HepG2 (cell line): ENCODE measurements around the gene PDZD7. TPM values are rescaled to one million over a fixed set of nuclear protein-coding genes. Genes with fewer than 3 reads are reported as not detected.

Experiments used
- AGO1 ChIP-seq: fragments of 200-400 bp; formaldehyde crosslinking; IDR thresholded peaks from 2 replicates; pipeline ENCODE4 v1.6.1; 2017; ENCODE audit warnings: mild to moderate bottlenecking, low read depth, low read length, moderate library complexity; ENCODE audit not compliant: poor library complexity, severe bottlenecking
- BRCA1 ChIP-seq: sonication (generic); formaldehyde crosslinking; IDR thresholded peaks from 2 replicates; pipeline ENCODE4 v1.4.0; 2020; ENCODE audit warnings: missing genetic modification reagents
- DR1 ChIP-seq: sonication (generic); formaldehyde crosslinking; IDR thresholded peaks from 2 replicates; pipeline ENCODE4 v1.8.0; 2021; ENCODE audit warnings: mild to moderate bottlenecking, missing genetic modification reagents, inconsistent platforms
- ETV5 ChIP-seq: IDR thresholded peaks from 2 replicates; pipeline ENCODE4 v1.6.1; 2018; ENCODE audit warnings: missing biosample characterization, missing genetic modification reagents, inconsistent platforms, borderline replicate concordance
- KLF13 ChIP-seq: sonication (generic); formaldehyde crosslinking; IDR thresholded peaks from 2 replicates; pipeline ENCODE4 v1.4.0; 2020; ENCODE audit warnings: mild to moderate bottlenecking, missing genetic modification reagents
- NFYC ChIP-seq: IDR thresholded peaks from 2 replicates; pipeline ENCODE4 v1.6.1; 2016; ENCODE audit warnings: missing genetic modification reagents, missing compliant biosample characterization
- SMYD3 ChIP-seq: sonication (generic); formaldehyde crosslinking; IDR thresholded peaks from 2 replicates; pipeline ENCODE4 v1.8.1; 2023; ENCODE audit warnings: mild to moderate bottlenecking, missing genetic modification reagents
- SRSF9 ChIP-seq: fragments of 200-400 bp; formaldehyde crosslinking; IDR thresholded peaks from 2 replicates; pipeline ENCODE4 v1.6.1; 2018; ENCODE audit warnings: borderline replicate concordance, mild to moderate bottlenecking, low read depth, low read length; ENCODE audit not compliant: insufficient read depth, poor library complexity, severe bottlenecking
- ZNF383 ChIP-seq: sonication (generic); formaldehyde crosslinking; IDR thresholded peaks from 2 replicates; pipeline ENCODE4 v1.4.0; 2020; ENCODE audit warnings: missing genetic modification reagents, mild to moderate bottlenecking, borderline replicate concordance
- ZNF432 ChIP-seq: sonication (generic); formaldehyde crosslinking; IDR thresholded peaks from 2 replicates; pipeline ENCODE4 v1.5.0; 2020; ENCODE audit warnings: missing genetic modification reagents, mild to moderate bottlenecking, borderline replicate concordance
- ZNF563 ChIP-seq: sonication (generic); formaldehyde crosslinking; IDR thresholded peaks from 2 replicates; pipeline ENCODE4 v1.8.0; 2022; ENCODE audit warnings: mild to moderate bottlenecking, moderate library complexity, missing genetic modification reagents
- ZNF589 ChIP-seq: sonication (generic); formaldehyde crosslinking; conservative IDR thresholded peaks from 2 replicates; pipeline ENCODE4 v1.8.0; 2022; ENCODE audit warnings: mild to moderate bottlenecking, moderate library complexity, missing genetic modification reagents
- polyA plus RNA-seq, 8 experiments: library from polyadenylated mRNA; depleted of rRNA in 3 of 8; stranded (reverse) in 7 of 8; unstranded in 1 of 8; fragments of >200 nt; fragmentation: Illumina TruSeq in 4 of 8; extraction: Trizol in 4 of 8; gene quantifications; 2 replicates each; pipeline versions ENCODE4 v1.2.1 to v1.2.3, GENCODE V29; 2011 to 2016; ENCODE audit warnings: low read depth in 4 of 8, missing spikeins in 1 of 8, mixed read lengths in 1 of 8; ENCODE audit not compliant: insufficient read depth in 1 of 8
- total RNA-seq, 5 experiments: library from RNA; depleted of rRNA; stranded (reverse); fragments of >200 nt; fragmentation: Illumina TruSeq; extraction: Trizol; gene quantifications; 2 replicates each; pipeline ENCODE4 v1.2.3, GENCODE V29; 2016; ENCODE audit warnings: low read depth in 1 of 5
- TF ChIP-seq, protein P1 (sequence below): sonication (generic); formaldehyde crosslinking; IDR thresholded peaks from 2 replicates; pipeline ENCODE4 v1.4.0; 2020; ENCODE audit warnings: missing genetic modification reagents
- TF ChIP-seq, protein P2 (sequence below): sonication (generic); formaldehyde crosslinking; IDR thresholded peaks from 2 replicates; pipeline ENCODE4 v1.5.0; 2020; ENCODE audit warnings: missing genetic modification reagents, mild to moderate bottlenecking, borderline replicate concordance
- TF ChIP-seq, protein P3 (sequence below): sonication (generic); formaldehyde crosslinking; conservative IDR thresholded peaks from 2 replicates; pipeline ENCODE4 v1.8.1; 2023; ENCODE audit warnings: missing genetic modification reagents
- TF ChIP-seq, protein P4 (sequence below): fragments of 450-650 bp; IDR thresholded peaks from 2 replicates; pipeline ENCODE4 v1.6.1; 2017; ENCODE audit warnings: mild to moderate bottlenecking
- TF ChIP-seq, protein P5 (sequence below): sonication (generic); formaldehyde crosslinking; IDR thresholded peaks from 2 replicates; pipeline ENCODE4 v1.4.0; 2020; ENCODE audit warnings: low read depth, mild to moderate bottlenecking, missing genetic modification reagents
- TF ChIP-seq, protein P6 (sequence below): sonication (generic); formaldehyde crosslinking; IDR thresholded peaks from 2 replicates; pipeline ENCODE4 v1.5.0; 2020; ENCODE audit warnings: missing genetic modification reagents
- TF ChIP-seq, protein P7 (sequence below): fragments of 450-650 bp; IDR thresholded peaks from 2 replicates; pipeline ENCODE4 v1.6.1; 2016

PDZD7 gene
- total and polyA plus RNA-seq, 2 of the 13 experiments (the other 11 are each of a cell fraction or from before 2014, with no cell fraction given): 0.58 to 0.73 TPM

DNA sequence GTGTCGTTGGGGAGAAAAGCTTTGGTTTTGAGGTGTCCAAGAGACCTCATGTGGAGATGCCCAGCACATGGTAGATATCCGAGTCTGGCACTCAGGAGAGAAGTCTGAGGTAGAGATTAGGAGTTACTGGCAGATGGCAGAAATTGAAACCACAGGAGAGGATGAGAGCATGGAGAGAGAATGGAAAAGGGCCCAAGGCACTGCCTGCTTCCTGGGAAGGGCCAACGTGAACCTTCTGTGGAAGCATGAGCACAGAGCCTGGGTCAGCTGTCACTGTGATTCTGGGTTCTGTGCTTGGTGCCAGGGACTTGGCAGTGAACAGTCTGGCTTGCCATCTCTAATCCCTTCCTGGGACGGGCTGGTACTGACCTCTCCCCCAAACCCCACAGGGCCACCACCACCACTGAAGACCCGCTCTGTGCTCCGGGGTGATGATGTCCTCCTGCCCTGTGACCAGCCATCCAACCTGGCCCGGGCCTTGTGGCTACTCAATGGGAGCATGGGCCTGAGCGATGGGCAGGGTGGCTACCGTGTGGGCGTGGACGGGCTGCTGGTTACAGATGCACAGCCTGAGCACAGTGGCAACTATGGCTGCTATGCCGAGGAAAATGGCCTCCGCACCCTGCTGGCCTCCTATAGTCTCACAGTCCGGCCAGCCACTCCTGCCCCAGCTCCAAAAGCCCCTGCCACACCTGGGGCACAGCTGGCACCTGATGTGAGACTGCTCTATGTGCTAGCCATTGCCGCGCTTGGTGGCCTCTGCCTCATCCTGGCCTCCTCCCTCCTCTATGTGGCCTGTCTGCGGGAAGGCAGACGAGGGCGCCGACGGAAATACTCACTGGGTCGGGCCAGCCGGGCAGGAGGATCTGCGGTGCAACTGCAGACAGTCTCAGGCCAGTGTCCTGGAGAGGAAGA is 47.8 kb downstream of the PDZD7 start (continued):
- TF ChIP-seq, protein P1, sequence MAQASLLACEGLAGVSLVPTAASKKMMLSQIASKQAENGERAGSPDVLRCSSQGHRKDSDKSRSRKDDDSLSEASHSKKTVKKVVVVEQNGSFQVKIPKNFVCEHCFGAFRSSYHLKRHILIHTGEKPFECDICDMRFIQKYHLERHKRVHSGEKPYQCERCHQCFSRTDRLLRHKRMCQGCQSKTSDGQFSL (CRISPR knock-in tag): no peak
- TF ChIP-seq, protein P2, sequence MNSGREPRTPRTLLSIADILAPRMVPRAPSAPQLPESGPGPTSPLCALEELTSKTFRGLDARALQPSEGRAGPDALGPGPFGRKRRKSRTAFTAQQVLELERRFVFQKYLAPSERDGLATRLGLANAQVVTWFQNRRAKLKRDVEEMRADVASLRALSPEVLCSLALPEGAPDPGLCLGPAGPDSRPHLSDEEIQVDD (CRISPR knock-in tag): no peak
- TF ChIP-seq, protein P3, sequence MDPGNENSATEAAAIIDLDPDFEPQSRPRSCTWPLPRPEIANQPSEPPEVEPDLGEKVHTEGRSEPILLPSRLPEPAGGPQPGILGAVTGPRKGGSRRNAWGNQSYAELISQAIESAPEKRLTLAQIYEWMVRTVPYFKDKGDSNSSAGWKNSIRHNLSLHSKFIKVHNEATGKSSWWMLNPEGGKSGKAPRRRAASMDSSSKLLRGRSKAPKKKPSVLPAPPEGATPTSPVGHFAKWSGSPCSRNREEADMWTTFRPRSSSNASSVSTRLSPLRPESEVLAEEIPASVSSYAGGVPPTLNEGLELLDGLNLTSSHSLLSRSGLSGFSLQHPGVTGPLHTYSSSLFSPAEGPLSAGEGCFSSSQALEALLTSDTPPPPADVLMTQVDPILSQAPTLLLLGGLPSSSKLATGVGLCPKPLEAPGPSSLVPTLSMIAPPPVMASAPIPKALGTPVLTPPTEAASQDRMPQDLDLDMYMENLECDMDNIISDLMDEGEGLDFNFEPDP (CRISPR knock-in tag): 0 out of 2 replicates have a peak, but pooled peaks have one; percentile 50
- TF ChIP-seq ZNF589 (CRISPR knock-in tag): no peak
- TF ChIP-seq, protein P4, sequence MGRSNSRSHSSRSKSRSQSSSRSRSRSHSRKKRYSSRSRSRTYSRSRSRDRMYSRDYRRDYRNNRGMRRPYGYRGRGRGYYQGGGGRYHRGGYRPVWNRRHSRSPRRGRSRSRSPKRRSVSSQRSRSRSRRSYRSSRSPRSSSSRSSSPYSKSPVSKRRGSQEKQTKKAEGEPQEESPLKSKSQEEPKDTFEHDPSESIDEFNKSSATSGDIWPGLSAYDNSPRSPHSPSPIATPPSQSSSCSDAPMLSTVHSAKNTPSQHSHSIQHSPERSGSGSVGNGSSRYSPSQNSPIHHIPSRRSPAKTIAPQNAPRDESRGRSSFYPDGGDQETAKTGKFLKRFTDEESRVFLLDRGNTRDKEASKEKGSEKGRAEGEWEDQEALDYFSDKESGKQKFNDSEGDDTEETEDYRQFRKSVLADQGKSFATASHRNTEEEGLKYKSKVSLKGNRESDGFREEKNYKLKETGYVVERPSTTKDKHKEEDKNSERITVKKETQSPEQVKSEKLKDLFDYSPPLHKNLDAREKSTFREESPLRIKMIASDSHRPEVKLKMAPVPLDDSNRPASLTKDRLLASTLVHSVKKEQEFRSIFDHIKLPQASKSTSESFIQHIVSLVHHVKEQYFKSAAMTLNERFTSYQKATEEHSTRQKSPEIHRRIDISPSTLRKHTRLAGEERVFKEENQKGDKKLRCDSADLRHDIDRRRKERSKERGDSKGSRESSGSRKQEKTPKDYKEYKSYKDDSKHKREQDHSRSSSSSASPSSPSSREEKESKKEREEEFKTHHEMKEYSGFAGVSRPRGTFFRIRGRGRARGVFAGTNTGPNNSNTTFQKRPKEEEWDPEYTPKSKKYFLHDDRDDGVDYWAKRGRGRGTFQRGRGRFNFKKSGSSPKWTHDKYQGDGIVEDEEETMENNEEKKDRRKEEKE: no peak
- no peak for TF ChIP-seq SMYD3 (CRISPR knock-in tag)
- TF ChIP-seq DR1 (CRISPR knock-in tag): no peak
- TF ChIP-seq, protein P5, sequence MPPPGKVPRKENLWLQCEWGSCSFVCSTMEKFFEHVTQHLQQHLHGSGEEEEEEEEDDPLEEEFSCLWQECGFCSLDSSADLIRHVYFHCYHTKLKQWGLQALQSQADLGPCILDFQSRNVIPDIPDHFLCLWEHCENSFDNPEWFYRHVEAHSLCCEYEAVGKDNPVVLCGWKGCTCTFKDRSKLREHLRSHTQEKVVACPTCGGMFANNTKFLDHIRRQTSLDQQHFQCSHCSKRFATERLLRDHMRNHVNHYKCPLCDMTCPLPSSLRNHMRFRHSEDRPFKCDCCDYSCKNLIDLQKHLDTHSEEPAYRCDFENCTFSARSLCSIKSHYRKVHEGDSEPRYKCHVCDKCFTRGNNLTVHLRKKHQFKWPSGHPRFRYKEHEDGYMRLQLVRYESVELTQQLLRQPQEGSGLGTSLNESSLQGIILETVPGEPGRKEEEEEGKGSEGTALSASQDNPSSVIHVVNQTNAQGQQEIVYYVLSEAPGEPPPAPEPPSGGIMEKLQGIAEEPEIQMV (CRISPR knock-in tag): no peak
- TF ChIP-seq, protein P6, sequence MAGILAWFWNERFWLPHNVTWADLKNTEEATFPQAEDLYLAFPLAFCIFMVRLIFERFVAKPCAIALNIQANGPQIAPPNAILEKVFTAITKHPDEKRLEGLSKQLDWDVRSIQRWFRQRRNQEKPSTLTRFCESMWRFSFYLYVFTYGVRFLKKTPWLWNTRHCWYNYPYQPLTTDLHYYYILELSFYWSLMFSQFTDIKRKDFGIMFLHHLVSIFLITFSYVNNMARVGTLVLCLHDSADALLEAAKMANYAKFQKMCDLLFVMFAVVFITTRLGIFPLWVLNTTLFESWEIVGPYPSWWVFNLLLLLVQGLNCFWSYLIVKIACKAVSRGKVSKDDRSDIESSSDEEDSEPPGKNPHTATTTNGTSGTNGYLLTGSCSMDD (CRISPR knock-in tag): no peak
- TF ChIP-seq BRCA1 (CRISPR knock-in tag): no peak
- no peak for TF ChIP-seq ZNF563 (CRISPR knock-in tag)
- TF ChIP-seq ZNF432 (CRISPR knock-in tag): no peak
- no peak for TF ChIP-seq SRSF9
- no peak for TF ChIP-seq KLF13 (CRISPR knock-in tag)
- no peak for TF ChIP-seq NFYC (CRISPR knock-in tag)
- TF ChIP-seq ETV5 (CRISPR knock-in tag): no peak
- TF ChIP-seq, protein P7, sequence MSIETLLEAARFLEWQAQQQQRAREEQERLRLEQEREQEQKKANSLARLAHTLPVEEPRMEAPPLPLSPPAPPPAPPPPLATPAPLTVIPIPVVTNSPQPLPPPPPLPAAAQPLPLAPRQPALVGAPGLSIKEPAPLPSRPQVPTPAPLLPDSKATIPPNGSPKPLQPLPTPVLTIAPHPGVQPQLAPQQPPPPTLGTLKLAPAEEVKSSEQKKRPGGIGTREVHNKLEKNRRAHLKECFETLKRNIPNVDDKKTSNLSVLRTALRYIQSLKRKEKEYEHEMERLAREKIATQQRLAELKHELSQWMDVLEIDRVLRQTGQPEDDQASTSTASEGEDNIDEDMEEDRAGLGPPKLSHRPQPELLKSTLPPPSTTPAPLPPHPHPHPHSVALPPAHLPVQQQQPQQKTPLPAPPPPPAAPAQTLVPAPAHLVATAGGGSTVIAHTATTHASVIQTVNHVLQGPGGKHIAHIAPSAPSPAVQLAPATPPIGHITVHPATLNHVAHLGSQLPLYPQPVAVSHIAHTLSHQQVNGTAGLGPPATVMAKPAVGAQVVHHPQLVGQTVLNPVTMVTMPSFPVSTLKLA: no peak
- no peak for TF ChIP-seq ZNF383 (CRISPR knock-in tag)
- peak; percentile 40 for TF ChIP-seq AGO1
